Activated CD4-positive, CD25-positive, alpha-beta regulatory T cell (primary cell): Measurements from ENCODE around the gene CACNA1D.

Experiments
- DNase-seq, 4 experiments: peaks; one replicate each; lab custom pipeline; 2025; lab: John Stamatoyannopoulos, UW

The CACNA1D gene

GRCh38 chr3:53750253-53751210 lies 256.1 kb downstream of the CACNA1D start:
- DNase-seq, result no peak

DNA sequence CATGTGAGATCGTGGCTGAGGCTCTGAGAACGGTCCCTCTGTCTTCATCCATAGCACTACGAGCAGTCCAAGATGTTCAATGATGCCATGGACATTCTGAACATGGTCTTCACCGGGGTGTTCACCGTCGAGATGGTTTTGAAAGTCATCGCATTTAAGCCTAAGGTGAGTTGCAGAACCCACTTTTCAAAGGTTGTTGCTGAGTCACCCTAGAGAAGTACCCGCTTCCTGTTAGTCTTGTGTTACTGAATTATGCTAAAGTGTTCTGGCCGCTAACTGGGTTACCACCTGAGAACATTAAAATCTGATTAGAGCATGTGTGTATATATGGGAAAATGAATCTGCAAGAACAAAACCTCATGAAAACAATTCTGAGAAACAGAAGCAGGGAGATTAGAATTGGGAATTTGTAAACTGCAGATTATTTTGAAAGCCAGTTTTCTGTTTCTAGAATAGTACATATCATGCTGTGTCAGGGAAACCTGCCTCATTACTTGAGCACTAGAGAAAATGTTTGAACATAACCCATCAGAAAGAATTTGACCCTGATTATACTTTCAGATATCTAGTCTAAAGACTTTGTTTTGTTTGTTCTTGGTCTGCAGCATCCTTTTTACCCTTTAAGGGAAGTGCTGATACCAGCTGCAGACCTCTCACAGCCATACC lies 259.2 kb downstream of the CACNA1D start:
- no peak for DNase-seq

- DNase-seq, result no peak
Observed at GRCh38 chr3:53754325-53754724, 259.9 kb downstream of the CACNA1D start.

DNA sequence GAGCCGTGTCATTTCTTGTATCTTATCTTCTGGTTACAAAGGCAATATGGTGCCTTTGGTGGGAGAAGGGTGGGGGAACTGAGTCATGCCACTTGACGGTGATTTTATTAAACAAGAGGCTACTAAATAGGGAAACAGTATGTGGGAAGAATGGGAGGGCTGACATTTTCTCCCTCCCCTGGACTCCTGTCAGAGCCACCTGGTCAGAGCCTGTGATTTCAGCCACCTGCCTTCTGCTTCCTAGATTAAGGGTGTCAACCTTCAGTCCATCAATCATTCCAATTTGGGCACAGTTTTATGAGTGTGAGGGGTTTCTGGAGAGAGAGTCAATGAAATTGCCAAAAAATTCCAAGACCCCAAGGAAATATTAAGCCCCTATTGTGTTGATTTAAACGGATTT lies 264.4 kb downstream of the CACNA1D start:
- DNase-seq, result no peak

GRCh38 chr3:53763353-53763752 lies 268.9 kb downstream of the CACNA1D start:
- no peak for DNase-seq

DNA sequence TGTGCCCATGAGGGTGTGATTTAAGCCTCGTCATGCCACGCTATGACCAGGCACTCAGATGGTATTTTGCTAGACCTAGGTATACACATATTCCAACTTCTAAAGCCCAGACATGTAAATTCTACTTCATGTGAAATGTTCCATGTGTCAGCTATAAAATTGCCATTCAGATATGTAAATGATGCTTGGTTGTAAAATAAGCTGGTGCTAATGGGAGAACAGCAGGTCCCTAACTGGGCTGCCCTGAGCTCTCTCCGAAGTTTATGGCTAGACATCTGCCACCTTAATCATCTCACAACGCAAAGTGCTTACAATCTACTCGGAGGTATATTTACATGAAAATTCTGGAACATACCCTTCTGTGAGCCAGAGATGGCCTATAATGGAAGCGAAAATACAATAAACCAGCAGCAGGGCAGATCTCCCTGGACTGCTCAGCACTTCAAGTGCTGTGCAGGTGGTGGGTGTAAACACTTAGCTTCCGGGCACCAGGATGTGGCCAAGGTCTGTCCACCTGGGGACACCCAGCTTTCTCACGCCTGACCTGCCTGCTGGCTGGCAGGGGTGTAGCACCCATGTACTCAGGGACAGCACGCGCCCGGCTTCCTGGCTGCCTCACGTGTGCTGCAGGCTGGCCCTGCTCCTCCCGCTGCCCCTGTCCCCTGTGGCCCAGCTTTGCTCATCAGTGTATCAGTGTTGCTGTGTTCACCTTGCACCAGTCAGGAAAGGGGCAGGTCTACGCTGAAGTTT lies 269.8 kb downstream of the CACNA1D start:
- no peak for DNase-seq

GRCh38 chr3:53765753-53766152 lies 271.3 kb downstream of the CACNA1D start:
- no peak for DNase-seq

DNA sequence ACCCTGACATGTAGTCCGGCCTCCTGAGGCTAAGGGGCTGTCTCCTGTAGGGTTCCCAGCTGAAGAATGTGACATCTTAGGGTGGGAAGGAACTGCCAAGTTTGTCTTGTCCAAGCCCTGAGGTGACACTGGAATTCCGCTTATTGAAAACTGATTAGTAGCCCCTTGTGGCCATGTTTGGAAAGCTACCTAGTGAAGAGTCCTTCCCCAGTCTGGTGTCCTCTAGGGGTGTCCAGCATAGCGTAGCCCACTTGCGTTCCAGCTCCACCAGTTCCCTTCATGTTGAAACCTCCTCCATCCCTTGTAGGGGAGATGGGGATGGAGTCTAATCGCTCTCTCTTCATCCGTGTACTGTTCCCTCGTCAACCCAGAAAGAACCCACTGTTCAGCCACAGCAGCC lies 272.3 kb downstream of the CACNA1D start:
- DNase-seq, result no peak

GRCh38 chr3:53768478-53769459 lies 274.4 kb downstream of the CACNA1D start:
- DNase-seq, result no peak

DNA sequence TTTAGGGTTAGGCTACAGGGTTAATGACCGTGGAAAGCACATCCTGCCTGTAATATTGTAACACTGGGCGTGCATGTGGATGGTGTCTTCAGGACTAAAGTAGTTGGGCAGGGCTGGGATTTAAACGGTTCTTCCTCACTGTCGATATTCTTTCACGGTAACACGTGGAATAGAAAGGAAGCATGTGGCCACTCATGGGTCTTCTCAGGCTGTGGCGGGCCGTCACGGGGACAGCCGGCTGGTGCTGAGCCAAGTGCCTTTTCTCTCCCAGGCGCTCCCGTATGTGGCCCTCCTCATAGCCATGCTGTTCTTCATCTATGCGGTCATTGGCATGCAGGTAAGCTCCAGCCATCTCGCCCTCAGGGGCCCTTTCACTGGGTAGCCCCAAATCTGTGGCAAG lies 278.2 kb downstream of the CACNA1D start:
- DNase-seq, result no peak

DNA sequence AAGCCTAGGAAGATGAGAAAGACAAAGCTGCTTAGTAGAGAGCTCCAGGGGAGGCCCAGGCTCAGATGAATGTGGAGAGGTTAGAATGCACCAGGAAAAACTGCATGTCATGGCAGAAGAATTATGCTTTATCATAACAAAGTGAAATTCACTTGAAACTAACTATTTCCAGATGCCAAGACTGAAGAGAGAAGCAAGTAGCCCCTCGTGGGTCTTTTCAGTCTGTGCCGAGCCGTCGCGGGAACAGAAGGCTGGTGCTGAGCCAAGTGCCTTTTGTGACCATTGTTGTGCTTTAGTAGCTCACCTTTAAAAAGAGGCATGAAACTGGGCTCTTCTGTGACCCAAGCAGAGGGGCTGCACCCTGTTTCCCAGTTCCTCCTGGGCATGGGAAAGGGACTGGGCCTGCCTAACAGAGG lies 278.6 kb downstream of the CACNA1D start:
- no peak for DNase-seq

DNA sequence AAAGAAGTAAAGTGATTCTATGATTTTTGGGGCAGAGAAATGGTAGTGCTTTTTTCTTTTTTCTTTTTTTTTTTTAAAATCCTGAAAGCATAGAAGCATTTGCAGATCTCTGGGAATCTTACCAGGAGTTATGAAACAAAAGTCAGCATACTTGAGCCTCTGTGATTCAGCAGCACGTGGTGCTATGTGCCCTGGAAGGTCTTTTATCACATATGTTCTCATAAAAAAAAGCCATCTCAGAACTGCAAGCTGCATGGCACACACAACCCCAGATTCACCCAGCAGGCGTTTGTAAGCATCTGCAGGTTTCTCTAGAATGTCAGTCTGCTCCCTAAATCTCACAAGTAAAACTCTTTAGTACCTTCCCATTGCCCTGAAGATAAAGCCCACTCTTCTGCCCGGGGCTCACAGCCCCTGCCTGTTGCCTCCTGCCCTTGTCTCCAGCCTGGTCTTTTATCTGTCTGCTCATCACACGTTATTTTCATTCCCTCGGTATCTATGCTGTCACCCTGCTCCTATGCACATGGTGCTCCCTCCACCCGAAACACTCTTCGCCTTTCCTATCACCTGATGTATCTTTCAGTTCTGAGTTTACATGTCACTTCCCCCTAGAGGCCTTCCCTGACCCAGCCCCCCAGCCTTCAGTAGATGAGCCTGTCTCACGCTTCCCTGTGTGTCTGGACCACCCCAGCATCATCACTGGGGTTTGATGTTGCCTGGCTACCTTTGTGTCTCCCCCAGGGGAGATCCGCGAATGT lies 279.4 kb downstream of the CACNA1D start:
- no peak for DNase-seq

GRCh38 chr3:53774414-53774813 lies 280.0 kb downstream of the CACNA1D start:
- DNase-seq, result no peak

DNA sequence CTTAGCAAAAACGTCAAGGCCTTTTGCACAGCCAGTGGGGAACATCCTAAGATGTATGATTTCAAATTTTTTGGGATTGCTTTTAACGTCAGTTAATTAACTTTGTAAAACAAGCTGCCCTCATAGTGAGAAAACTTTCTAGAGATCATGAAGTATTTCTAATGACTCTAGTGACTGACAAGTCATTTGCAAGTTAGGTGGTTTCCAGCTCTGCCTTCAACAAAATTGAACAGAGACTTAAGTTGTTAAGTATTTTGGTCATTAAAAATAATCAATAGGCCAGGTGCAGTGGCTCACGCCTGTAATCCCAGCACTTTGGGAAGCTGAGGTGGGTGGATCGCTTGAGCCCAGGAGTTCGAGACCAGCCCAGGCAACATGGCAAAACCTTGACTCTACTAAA lies 280.6 kb downstream of the CACNA1D start:
- DNase-seq, result no peak

GRCh38 chr3:53775834-53776251 lies 281.4 kb downstream of the CACNA1D start:
- DNase-seq, result no peak

- no peak for DNase-seq
Observed at GRCh38 chr3:53776494-53777101, 282.2 kb downstream of the CACNA1D start.

DNA sequence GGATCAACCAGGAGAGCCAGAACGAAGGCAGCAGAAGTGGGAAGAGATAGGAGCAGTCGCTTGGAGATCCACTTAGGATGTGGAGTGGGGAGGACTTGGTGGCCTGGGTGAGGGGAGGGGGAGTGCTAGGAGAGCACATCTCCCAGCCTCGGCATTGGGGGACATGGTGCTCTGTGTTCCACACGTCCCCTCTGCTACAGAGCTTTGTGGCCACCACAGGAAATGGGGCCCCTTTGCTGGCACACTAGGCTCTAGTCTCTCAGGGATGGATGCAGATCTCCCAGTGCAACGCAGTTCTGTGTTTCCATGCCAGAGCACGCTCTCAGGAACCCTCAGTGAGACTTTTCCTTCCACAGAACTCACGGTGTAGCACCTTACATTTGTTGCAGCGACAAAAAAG lies 283.1 kb downstream of the CACNA1D start:
- DNase-seq, result no peak

GRCh38 chr3:53778153-53778552 lies 283.7 kb downstream of the CACNA1D start:
- no peak for DNase-seq

GRCh38 chr3:53780171-53780570 lies 285.8 kb downstream of the CACNA1D start:
- no peak for DNase-seq

GRCh38 chr3:53780806-53781205 lies 286.4 kb downstream of the CACNA1D start:
- no peak for DNase-seq
